GM18868 (cell line): ENCODE data around the gene EBF4.
"Not testable (repeated sequence)": the region's sequence is repeated elsewhere in the genome, so short reads cannot be mapped to it uniquely, and the experiment has no call there.

Source experiments
- ATAC-seq: cut with Tn5 transposase; IDR thresholded peaks from one replicate; pipeline ENCODE4 v1.9.1; 2021; ENCODE audit warnings: mild to moderate bottlenecking, moderate library complexity; ENCODE audit not compliant: unreplicated experiment

Gene EBF4

GRCh38 chr20:2807929-2808328, 115.3 kb downstream of the EBF4 start:
- ATAC-seq, result not testable (repeated sequence)

- no peak for ATAC-seq
These were observed 117.1 kb downstream of the EBF4 start for GRCh38 chr20:2809690-2810089.
